GM18868 (cell line): ENCODE measurements around the gene NKIRAS2.
A peak's percentile ranks its signal among the peaks of the same experiment; 100 is the strongest.

ENCODE experiments used
- ATAC-seq: cut with Tn5 transposase; IDR thresholded peaks from one replicate; pipeline ENCODE4 v1.9.1; 2021; ENCODE audit warnings: mild to moderate bottlenecking, moderate library complexity; ENCODE audit not compliant: unreplicated experiment

Gene NKIRAS2

GRCh38 chr17:42019509-42020404 lies at the start of gene NKIRAS2:
NKIRAS2 (plus strand) TSS chr17:42020090; CDS start chr17:42021578, 1,488 bp downstream.
- ATAC-seq, result peak; percentile 58

GRCh38 chr17:41970901-41971331 lies 49.0 kb upstream of the NKIRAS2 start:
- no peak for ATAC-seq

- no peak for ATAC-seq
These were observed 48.0 kb upstream of the NKIRAS2 start for GRCh38 chr17:41971721-41972523.

GRCh38 chr17:41972571-41973407 lies 47.1 kb upstream of the NKIRAS2 start:
- ATAC-seq, result no peak

GRCh38 chr17:41973408-41973811 lies 46.5 kb upstream of the NKIRAS2 start:
- no peak for ATAC-seq

- no peak for ATAC-seq
These were observed 45.9 kb upstream of the NKIRAS2 start for GRCh38 chr17:41974031-41974430.

- no peak for ATAC-seq
These were observed 45.2 kb upstream of the NKIRAS2 start for GRCh38 chr17:41974658-41975057.

GRCh38 chr17:41975099-41976083 lies 44.5 kb upstream of the NKIRAS2 start:
- no peak for ATAC-seq

GRCh38 chr17:41976142-41976768 lies 43.6 kb upstream of the NKIRAS2 start:
- ATAC-seq, result no peak

GRCh38 chr17:41977991-41978390 lies 41.9 kb upstream of the NKIRAS2 start:
- no peak for ATAC-seq

- ATAC-seq, result no peak
These were observed 37.7 kb upstream of the NKIRAS2 start for GRCh38 chr17:41982026-41982760.

GRCh38 chr17:41984454-41984853 lies 35.4 kb upstream of the NKIRAS2 start:
- ATAC-seq, result no peak

- no peak for ATAC-seq
These were observed 34.0 kb upstream of the NKIRAS2 start for GRCh38 chr17:41985919-41986318.

GRCh38 chr17:41986634-41987033 lies 33.3 kb upstream of the NKIRAS2 start:
- no peak for ATAC-seq

GRCh38 chr17:41987642-41988041 lies 32.2 kb upstream of the NKIRAS2 start:
- ATAC-seq, result no peak

- no peak for ATAC-seq
These were observed 31.5 kb upstream of the NKIRAS2 start for GRCh38 chr17:41988418-41988817.

- no peak for ATAC-seq
These were observed 30.0 kb upstream of the NKIRAS2 start for GRCh38 chr17:41989702-41990419.

- ATAC-seq, result no peak
These were observed 27.3 kb upstream of the NKIRAS2 start for GRCh38 chr17:41992576-41992975.
